Middle frontal gyrus (tissue), 1 donor: ENCODE measurements around the gene SLC1A3.

Experiments used
- DNase-seq: peaks from one replicate; pipeline ENCODE4 v3.0.0-alpha.2; 2015; ENCODE audit warnings: low spot score; ENCODE audit errors: extremely low spot score

Gene SLC1A3

DNA sequence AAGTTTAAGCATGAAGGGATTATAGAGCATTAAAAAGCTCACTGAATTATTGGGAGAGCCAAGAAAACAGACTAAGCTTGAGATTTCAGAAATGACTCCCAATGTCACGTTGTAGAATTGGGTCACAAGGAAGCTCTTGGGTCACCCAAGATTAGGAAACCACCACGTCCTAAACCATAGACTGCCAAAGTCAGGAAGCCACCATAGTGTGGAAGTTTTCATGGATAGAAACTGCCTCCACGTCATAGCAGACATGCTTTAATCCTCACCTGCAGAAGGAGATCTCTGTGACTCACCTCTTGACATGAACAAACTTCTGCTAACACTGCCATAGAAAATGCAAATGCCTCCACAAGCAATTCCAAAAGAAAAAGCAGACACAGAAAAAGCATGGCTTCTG is 106.3 kb downstream of the SLC1A3 start:
- DNase-seq, result no peak

DNA sequence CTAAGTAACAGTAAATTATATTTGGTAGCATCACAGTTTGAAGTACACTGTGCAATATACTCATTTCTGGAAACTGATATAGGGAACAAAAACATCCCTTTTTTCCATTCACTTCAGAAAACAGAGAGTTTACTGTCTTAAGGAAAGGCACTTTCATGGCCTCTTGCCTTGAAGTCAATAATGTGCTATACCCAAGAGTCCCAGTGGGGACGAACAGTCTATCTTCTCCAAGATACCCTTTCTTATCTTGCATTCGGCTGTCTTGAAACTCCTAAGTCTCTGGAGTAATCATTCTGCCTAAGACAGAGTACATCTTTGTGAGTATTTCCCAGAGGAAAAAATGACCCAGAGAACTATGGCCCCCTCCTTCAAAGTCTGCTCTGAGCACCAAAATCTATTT is 107.1 kb downstream of the SLC1A3 start:
- DNase-seq, result no peak

DNA sequence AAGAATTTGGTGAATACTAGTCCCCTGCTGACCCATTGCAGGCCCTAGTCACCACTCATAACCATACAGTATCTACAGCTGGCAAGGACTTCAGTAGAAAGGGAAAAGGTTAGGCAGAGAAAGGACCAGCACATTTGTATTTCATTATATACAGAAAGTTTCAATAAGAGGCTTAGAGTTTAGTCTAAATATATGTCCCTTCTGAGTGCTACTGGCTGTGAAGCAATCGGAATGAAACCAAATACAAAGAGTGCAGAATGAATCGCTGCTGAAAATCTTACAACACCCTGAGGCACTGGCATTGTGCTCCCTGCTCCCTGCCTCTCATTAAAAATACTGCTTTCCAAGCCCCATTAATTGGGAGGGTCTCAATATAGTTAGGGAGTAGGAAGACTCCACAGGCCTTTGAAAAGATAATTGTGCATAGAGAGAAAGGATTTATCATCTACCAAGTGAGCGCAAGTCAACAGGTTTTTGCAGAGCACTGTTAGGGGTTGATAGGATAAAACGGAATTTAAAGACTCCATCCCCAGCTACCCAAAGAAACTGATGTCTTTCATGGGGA is 110.8 kb downstream of the SLC1A3 start:
- no peak for DNase-seq

DNA sequence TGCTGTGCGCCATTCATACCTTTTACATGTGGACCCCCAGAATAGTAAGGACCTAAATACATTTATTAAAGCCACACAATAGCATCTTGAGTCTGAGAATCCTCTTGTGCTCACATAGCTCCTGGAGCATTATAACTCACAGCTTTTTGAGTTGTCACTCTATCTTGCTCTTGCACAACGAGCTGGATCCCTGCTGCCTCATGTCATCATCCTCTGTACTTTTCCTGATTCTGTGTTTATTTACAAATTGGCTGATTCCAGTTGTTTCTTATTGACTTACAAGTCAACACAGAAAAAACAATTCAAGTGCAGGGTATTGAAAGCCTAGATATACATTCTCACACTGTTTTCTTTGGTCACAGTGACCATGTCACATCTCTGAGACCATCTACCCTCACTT is 112.9 kb downstream of the SLC1A3 start:
- DNase-seq, result no peak

DNA sequence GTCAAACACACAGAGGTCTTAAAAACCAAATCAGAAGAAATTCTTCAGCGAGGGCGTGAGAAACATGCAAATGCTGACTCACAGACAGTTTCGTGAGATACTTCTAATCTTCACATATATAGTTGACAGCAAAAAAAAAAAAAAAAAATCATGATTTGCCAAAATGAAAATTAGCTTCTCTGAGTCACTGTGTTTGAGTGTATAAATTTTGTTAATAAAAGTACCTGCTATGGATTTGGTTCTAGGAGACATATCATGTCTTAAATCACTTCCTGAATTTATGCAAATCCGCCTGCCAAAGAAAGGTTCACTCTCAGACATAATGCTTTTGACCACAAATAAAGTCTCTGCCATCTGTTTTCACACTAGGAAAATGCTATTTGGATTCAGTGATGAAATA is 114.3 kb downstream of the SLC1A3 start:
- no peak for DNase-seq

DNA sequence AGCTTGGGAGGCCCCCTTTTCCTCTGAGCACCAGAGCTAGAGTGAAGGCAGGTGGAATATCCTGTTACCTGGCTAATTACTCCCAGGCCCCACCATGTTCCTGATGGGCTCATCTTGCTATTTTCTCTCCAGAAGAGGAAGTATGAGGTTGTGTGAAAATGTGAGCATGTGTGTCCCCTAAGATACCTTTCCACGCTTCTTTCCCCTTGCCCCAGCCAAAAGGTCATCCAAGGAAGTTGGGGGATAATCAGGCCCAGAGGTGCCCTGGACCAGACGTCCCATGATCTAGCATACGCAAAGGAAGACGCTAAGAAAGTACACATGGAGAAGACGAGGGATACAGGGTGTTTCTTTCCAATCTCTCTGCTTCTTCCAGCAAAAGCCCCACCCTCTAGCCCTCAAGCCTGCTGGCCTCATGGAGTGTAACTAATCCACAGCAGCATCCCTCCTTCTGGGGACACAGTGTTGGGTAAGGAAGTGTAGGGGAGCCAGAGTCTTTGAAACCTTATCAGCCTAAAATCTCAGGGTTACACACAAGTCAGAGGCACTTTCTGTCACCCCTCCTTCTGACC is 115.3 kb downstream of the SLC1A3 start:
- no peak for DNase-seq

DNA sequence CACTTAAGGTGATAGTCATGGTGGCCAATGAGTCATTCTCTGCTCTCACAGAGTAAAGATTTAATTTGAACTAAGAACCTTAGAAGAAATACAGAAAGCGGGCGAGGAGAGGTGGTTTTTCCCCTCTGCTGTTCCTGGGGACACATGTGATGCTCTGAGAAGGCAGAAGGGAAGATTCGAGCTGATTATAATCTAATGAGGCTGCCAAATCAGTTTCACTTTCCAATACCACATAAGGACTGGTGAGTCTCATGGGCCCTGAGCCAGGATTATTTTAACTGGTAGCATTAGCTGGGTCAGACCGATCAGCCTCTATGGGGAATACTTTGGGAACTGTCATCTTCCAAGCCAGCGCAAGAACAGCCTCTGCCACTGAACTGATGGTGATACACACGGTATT is 116.5 kb downstream of the SLC1A3 start:
- no peak for DNase-seq

DNA sequence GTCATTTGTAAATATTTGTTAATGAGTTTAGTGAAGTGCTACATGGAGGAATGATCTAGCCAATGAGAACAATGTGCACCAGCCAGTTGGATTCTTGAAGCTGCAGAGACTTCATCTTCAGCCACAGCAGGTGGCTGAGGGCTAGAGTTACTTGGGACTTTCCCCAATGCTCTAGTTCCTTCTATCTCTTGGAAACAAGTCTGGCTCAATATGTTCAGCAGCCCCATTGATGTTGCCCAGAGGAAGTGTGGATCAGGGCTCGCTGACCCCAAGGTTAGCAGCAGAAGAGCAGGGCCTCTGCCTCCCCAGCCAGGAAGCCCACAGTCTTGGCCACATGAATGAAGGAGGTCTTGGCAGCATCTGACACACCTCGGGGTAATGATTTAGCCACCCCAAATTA is 117.5 kb downstream of the SLC1A3 start:
- DNase-seq, result no peak

DNA sequence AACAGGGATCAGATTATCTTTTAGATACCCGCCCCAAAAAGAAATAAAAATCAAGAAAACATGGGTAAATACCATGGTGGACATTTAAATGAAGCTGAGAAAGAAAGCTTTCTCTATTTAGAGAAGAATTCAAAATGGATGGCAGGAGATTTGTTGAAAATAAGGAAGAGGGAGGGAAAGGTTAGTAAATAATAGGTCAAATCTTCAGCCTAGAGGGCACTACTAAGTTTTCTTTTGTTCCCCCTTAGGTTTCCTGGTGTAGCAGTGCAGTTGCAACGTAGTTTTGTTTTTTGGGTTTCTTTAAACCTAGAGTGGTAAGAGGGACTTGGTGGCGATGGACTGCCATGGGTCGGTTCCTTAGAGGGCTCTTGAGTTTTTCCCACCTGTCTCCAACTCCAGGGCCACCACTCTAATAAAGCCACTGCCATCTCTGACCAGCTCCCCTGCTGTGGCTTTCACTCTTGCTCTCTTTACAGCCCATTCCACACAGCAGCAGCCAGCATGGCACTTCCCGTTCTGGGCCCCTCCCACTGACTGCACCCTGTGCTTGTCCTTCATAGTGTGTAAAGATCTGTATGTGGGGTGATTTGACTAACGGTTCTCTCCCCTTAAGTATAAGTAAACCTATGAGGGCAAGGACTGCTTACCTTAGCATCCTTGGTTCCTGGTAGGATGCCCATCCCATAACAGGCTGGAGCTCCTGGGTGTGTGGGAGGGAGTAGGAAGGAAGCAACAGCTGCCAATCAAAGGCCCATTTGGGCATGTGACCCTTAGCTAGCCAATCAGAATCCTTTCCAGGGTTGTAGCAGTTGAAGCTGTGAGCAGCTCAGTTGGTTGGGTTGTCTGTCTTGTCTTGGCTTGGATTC is 118.3 kb downstream of the SLC1A3 start:
- DNase-seq, result no peak

DNA sequence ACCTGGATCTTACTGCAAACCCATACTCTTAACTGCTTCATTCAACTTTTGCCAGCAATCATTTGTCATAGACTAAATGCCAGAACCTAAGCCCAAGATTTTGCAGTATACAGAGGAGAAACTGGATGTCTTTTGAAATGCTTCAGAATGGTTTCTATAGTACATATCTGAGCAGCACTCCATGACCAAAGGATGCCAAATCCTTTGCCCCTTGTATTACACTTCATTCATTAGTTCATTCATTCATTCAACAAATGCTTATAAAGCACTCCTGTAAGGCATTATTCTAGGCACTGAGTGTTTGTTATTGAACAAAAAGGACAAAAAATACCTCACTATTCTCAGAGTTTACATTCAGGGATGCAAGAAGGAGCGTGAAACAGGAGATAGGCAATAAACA is 119.9 kb downstream of the SLC1A3 start:
- DNase-seq, result no peak

DNA sequence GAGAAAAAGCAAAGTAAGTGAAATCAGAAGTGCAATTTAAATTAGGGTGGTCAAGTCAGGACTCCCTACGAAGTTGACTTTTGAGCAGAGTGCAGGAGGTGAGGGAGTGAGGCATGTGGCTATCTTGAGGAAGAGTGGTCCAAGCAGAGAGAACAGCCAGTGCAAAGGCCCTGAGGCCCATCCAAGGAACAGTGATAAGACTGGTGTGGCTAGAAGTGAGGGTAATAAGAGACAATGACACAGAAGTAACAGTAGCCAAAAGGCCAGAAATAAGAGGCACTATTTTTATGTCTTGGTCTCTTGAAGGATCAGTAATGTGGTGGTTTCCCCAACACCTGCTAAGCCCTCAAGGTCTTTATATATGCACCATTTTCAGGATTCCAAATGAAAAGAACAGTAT is 120.4 kb downstream of the SLC1A3 start:
- DNase-seq, result no peak

DNA sequence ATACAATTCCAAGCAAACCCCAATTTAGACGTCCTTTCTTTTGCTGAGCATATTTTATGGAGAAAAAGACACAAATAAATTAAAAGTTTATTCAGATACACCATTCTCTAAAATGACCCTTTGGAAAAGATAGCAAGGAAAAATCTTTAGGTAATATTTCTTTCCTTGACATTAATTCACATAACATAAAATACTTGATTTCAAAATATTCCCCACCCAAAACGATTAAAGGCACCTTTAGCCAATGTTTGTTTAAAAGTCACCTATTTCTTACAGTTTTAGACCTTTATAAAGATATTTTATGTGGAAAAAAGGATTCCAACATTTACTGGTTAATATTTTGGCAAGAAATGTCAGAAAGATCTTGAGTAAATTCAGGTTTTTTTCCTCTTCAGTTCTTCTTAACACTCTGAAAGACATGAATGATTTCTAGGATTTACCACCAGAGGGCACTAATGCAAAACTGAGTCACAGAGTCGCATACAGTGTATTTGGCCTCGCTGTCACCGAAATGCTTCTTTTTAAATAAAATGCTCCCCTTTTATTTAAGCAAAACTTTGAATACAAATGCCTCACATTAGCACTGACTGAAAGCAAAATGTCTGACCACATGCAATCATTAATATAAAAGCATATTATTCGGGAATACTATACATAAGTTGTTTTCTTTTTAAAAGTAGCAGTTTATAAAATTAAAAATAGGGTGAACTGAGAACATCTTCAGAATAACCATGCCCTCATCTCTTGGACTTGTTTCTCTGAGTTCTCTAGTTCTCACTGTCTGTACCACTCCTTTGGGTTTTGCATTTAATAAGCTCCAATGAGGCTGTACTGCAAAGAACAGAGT is 122.5 kb downstream of the SLC1A3 start:
- peak; percentile 72 for DNase-seq

DNA sequence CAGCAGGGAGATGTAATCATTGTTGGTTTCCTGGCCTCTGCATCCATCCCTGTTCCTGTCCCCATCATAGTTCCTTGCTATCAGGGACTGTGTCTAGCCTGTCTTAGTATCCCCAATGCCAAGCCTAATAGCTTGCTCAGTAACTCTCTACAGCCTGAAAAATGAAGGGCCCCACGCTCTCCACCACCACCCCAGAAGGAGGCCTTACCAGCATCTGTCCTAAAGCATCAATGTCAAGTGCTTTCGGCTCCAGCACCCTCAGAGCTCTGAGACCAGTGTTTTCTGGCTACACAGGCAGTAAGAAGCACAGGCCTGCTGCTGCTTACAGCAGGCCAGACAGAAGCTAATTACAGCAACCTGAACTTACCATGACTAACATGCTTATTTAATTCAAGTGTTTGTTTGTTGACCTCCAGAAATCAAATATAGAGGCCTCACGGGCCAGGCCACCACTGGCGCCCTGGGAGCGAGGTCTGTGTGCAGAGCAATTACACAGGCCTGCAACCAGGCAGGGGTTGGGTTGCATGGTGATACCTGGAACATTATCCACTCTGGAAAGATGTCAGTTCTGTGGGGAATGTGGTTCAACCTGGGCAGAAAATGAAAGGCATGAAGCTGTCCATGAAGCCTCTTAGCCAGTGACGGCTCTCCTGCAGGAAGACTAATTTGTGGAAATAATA is 124.3 kb downstream of the SLC1A3 start:
- no peak for DNase-seq

DNA sequence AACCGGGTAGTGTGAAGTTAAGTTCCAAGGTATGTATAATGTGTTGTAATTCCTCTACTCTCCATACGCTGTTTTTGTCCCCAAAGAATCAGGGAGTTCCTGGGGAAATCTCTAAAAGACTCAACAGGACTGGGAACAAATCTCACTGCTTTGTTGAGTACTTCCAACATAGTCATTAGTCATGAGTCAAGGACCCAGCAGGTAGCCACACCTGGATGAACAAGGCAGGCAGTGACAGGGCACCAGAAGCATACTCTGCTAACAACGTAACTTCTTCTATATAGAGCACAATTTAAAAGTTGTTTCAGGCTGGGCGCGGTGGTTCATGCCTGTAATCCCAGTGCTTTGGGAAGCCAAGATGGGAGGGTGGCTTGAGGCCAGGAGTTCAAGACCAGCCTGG is 126.8 kb downstream of the SLC1A3 start:
- no peak for DNase-seq

DNA sequence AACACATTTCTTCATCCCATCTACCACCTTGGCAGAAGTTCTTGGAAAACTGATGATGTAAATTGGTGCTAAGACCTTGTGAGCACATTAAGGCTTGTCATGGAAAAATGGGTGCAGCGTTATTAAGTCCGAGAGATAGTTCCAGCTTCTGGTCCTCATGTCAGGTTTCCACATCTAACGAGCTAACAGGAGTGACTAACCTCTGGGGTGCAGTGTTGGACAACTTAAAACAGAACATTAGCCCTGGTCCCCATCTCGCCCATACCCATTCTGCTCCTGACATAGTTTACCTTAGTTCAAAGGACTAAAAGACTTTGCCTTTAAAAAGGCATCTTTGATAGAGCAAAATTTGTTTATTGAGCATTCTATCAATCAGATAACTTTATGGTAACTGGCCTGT is 128.0 kb downstream of the SLC1A3 start:
- DNase-seq, result no peak

DNA sequence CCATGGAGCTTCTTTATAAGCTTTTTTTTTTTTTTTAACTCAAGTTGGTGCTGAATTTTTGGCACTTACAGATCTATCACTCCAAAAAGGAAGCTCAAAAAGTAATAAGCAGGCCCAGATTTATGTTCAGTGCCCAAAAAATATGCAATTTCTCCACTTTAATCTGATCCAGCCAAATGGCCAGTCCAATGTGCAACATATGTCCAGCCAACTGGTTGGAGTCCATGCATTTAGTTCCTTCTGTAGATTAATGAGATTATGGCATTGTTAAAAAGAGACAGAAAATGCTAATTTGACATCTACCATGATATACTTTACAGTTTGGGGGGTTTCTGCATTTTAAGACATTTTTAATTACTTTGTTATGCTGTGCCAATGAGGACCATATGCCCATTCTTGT is 129.5 kb downstream of the SLC1A3 start:
- no peak for DNase-seq
